Muscle layer of colon (tissue), 2 donors: Measurements from ENCODE around the gene TBC1D7.

ENCODE experiments used
- H3K27ac ChIP-seq: one replicate; pipeline ENCODE4 v1.7.0; 2013; ENCODE audit warnings: low read depth, mild to moderate bottlenecking, low read length, moderate library complexity
- H3K27me3 ChIP-seq, 2 donors: one replicate each; pipeline ENCODE4 v1.7.0; 2013; ENCODE audit warnings: low read length in 2 of 2, mild to moderate bottlenecking in 2 of 2; ENCODE audit not compliant: insufficient read depth in 2 of 2, control insufficient read depth in 1 of 2
- H3K36me3 ChIP-seq: one replicate; pipeline ENCODE4 v1.7.0; 2013; ENCODE audit warnings: mild to moderate bottlenecking, low read length; ENCODE audit not compliant: insufficient read depth
- H3K4me1 ChIP-seq: one replicate; pipeline ENCODE4 v1.7.0; 2013; ENCODE audit warnings: mild to moderate bottlenecking, low read length; ENCODE audit not compliant: insufficient read depth
- H3K4me3 ChIP-seq, 2 donors: one replicate each; pipeline ENCODE4 v1.7.0; 2013; ENCODE audit warnings: low read length in 2 of 2, low read depth in 1 of 2, mild to moderate bottlenecking in 1 of 2, moderate library complexity in 1 of 2
- H3K9ac ChIP-seq: one replicate; pipeline ENCODE4 v1.7.0; 2013; ENCODE audit warnings: low read length
- H3K9me3 ChIP-seq: one replicate; pipeline ENCODE4 v1.7.0; 2013; ENCODE audit warnings: mild to moderate bottlenecking, low read length
- donor health status: abdominal sarcoma.
- donor health status: Adenocarcinoma of cecum.

TBC1D7 gene

DNA sequence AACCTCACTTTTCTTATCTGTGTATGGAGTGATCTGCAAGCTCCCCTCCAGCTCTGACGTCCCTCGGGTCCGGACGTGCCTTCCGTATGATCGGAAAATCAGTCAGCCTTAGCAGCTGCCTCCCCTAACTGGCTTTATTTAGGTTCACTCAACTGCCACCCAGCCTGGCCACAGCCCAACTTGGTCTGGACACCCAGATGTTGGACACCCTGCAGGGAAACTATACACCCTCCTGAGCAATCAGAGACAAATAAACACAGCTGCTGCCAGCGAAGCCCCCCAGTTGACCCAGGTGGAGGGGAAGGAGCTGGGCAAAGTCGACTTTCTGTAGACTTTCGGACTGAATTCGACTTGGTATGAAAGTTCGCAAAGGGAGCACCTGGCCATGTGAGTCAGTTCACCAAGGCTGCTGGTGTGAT, 28.9 kb downstream of the TBC1D7 start:
- no peak overlapping the region for H3K4me3 ChIP-seq
- H3K4me1 ChIP-seq = peaks cover 8% of the 10 kb centered on the region
- no peaks in the 10 kb centered on the region for H3K9me3 ChIP-seq
- H3K9ac ChIP-seq = no peak overlapping the region
- peaks cover 21% of the 10 kb centered on the region for H3K36me3 ChIP-seq
- no peaks in the 10 kb centered on the region for H3K27me3 ChIP-seq
- no peak overlapping the region for H3K27ac ChIP-seq

DNA sequence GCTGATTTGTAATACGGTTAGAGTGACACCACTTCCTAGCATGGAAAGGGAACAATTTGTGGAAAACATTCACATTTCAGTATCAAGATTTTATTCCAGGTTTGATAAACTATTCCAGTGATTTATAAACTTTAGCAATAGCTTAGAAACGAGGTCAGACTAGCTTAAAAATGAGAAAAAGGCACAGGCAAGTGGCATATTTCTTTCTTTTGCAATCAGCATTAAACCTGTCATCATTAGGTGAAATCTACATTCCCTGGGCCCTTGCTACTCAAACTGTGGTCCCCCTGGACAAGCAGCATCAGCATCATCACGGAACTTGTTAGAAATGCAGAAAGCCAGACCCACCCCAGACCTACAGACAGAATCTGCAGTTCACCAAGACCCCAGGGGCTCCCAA, 29.9 kb downstream of the TBC1D7 start:
- Histone ChIP-seq H3K4me1 (no peaks in the 10 kb centered on the region), H3K27me3 (no peaks in the 10 kb centered on the region), H3K4me3 (no peak overlapping the region), H3K9ac (no peak overlapping the region), H3K36me3 (peaks cover 27% of the 10 kb centered on the region), H3K9me3 (no peaks in the 10 kb centered on the region), H3K27ac (no peak overlapping the region)

DNA sequence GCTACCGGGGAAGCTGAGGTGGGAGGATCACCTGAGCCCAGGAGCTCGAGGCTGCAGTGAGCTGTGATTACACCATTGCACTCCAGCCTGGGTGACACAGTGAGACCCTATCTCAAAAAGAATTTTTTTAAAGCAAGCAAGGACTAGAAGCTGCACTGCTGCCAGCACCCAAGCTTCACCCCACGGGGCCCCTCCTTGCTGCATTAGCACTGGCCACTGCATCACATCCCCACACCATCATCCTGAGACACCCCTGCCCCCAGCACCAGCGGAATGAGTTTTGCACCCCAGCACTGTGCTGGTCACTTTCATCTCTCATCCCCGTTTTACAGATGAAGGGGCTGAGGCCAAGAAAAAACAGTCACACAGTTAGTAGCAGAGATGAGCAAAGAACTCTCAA, 30.9 kb downstream of the TBC1D7 start:
- H3K27me3 ChIP-seq = no peaks in the 10 kb centered on the region
- H3K27ac ChIP-seq = no peak overlapping the region
- no peak overlapping the region for H3K9ac ChIP-seq
- no peaks in the 10 kb centered on the region for H3K4me1 ChIP-seq
- H3K36me3 ChIP-seq = peaks cover 33% of the 10 kb centered on the region
- no peak overlapping the region for H3K4me3 ChIP-seq
- H3K9me3 ChIP-seq = no peaks in the 10 kb centered on the region

DNA sequence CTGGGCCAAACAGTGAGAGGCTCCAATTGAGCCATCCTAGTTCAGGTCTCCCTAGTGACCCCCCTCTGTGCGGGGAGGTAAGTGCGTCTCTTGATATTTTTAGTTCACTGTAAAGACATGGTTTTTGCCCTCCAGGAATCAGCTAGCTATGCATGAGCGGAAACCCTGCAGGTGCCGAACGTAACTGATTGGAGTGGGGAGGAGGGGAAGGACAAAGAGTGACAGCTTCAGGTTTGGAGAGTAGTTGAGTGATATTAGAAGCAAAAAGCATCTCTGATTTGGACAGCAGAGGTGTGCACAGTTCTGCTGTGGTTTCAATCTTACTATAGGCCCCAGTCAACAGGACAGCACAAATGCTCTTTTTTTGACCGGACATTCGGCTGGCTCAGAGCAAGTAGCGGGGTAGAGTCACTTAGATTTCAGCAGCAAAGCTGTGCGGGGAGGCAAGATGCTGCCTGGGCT, 31.8 kb downstream of the TBC1D7 start:
- Histone ChIP-seq H3K9ac (no peak overlapping the region), H3K27ac (no peak overlapping the region), H3K4me3 (no peak overlapping the region), H3K27me3 (no peaks in the 10 kb centered on the region), H3K9me3 (no peaks in the 10 kb centered on the region), H3K4me1 (no peaks in the 10 kb centered on the region), H3K36me3 (peaks cover 28% of the 10 kb centered on the region)

DNA sequence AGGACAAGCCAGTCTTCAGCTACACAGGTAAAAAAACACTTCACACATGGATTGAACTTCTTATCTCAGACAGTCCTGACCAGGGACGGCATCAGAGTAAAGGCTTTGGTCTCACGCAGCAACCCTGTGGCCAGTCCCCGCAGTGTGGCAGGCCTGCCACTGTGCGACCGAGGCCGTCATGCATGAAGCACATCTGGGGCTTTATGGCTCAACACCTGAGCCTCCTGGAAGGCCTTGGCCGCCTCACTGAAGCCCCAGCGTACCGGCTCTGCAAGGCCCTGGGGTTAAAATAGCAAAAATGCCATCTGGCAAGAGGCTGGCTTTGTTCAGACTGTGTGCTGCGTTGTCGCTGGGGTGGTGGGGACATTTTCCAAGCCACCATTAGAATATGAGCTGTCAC, 32.8 kb downstream of the TBC1D7 start:
- H3K4me1 ChIP-seq = no peaks in the 10 kb centered on the region
- no peak overlapping the region for H3K9ac ChIP-seq
- H3K27ac ChIP-seq = no peak overlapping the region
- H3K4me3 ChIP-seq = no peak overlapping the region
- no peaks in the 10 kb centered on the region for H3K9me3 ChIP-seq
- peaks cover 22% of the 10 kb centered on the region for H3K36me3 ChIP-seq
- no peaks in the 10 kb centered on the region for H3K27me3 ChIP-seq

DNA sequence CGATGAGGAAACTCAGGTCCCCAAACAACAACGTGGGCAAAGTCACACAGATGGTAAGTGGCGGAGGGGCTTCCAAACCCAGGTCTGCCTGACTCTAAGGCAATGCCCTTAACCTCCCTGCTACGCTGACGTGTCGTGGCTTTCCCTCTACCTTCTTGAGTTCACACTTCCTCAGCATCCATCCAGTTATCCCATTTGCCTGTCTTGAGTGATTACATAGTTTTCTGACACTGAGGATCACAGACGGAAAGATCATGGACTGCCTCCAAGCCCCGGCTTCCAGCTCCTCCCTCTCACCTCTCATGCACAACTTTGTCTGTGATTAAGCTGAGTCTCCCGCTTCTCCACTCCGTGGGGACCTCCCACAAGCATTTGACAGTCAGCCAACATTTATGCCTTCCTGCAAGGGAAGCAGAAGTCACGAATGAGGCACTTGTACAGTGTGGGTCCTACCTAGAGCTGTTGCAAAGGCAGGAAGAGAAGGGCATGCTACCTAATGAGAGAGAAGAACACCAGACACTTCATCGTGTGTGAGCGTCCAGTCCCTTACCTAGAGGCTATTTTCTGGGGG, 33.8 kb downstream of the TBC1D7 start:
- Histone ChIP-seq H3K27me3 (no peaks in the 10 kb centered on the region), H3K4me3 (no peak overlapping the region), H3K4me1 (no peaks in the 10 kb centered on the region), H3K36me3 (peaks cover 22% of the 10 kb centered on the region), H3K9me3 (no peaks in the 10 kb centered on the region), H3K9ac (no peak overlapping the region), H3K27ac (no peak overlapping the region)

DNA sequence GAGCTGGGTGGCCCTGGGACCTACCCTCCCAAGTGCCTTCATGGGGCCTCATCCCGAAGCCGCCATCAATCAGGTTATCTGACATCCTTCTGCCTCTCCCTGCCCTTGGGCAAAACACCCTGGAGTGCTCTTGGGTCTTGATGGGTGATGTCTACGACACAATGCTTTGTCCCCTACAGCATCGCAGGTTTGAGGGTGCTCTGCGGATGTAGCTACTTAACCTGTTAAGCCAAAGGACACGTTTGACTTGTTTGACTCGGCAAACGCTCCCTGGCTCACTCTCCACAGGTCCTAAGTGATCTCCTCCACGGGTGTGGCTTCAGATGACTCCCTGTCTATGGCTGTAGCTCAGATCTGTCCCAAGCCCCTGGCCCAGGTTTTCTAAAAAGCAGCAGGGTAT, 35.6 kb downstream of the TBC1D7 start:
- Histone ChIP-seq H3K27me3 (no peaks in the 10 kb centered on the region), H3K36me3 (peaks cover 26% of the 10 kb centered on the region), H3K4me3 (no peak overlapping the region)

DNA sequence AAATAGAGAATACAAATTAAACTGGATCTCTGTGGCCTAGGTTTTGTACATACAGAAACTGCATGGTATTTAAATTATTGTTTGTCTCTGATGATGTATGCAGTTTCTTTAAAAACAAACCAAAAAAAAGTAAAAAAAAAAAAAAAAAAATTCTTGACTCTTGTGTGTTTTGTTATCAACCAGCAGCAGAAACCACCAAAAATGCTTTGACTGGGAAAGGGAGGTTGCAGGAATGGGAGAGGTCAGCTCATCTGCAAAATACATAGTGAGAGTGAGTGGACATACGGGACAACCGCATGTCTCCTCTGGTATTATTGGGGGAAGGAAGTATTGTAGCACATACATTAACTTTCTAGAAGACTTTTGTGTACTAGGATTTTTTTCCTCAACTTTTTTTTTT, 38.0 kb downstream of the TBC1D7 start:
- Histone ChIP-seq H3K9ac (no peak overlapping the region), H3K9me3 (no peaks in the 10 kb centered on the region), H3K4me1 (no peaks in the 10 kb centered on the region), H3K27ac (no peak overlapping the region), H3K4me3 (no peak overlapping the region), H3K36me3 (peaks cover 25% of the 10 kb centered on the region), H3K27me3 (no peaks in the 10 kb centered on the region)

More for the DNA sequence above, 35.6 kb downstream of the TBC1D7 start:
- H3K27ac ChIP-seq = no peak overlapping the region
- H3K9me3 ChIP-seq = no peaks in the 10 kb centered on the region
- H3K4me1 ChIP-seq = no peaks in the 10 kb centered on the region
- H3K9ac ChIP-seq = no peak overlapping the region

DNA sequence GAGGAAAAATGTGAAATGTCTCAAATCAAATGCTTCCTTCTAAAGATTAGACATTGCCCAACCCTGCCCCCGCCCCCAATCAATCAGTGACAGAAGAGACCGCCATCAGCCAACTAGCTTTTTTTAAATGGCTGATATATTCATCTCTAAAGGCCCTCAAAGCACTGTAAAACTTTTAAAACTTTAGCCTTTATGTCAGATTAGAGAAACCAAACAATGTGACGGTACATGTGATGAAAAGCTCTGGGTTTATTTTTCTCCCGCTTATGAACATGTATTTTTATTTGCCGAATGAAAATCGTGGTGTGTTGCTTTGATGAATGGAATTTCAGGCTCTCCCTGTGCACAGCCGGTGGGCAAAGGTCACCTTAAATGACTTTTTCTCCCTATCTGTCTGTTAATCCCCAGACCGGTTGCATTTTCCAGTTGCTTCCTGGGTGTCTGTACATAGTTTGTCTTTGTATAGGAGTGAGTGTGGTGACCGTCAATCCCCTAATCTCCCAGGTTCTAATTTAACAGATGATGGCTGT, 38.5 kb downstream of the TBC1D7 start:
- Histone ChIP-seq H3K27me3 (no peaks in the 10 kb centered on the region), H3K36me3 (peaks cover 20% of the 10 kb centered on the region), H3K9ac (no peak overlapping the region), H3K27ac (no peak overlapping the region), H3K4me3 (no peak overlapping the region), H3K4me1 (no peaks in the 10 kb centered on the region), H3K9me3 (no peaks in the 10 kb centered on the region)

DNA sequence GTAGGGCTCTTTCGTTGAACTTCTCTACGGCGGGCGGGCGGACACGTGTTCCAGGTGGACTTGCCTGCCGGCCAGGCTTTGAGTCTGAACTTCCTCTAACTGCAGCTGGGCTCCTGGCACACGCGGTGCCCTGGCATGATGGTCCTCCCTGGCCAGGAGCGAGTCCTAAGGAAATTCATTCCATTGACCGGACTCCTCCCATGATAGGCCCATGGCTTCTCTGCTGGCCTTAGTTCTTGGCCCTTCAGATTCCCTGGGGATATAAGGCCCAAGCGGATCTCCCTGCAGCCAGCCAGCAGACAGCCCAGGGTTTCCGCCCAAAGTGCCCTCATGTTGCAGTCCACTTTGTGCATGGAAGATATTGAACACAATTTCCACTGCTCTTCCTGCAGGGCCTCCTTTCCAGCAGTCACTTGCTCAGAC, 39.4 kb downstream of the TBC1D7 start:
- Histone ChIP-seq H3K27ac (no peak overlapping the region), H3K4me3 (no peak overlapping the region), H3K9me3 (no peaks in the 10 kb centered on the region), H3K27me3 (no peaks in the 10 kb centered on the region), H3K36me3 (peaks cover 12% of the 10 kb centered on the region), H3K4me1 (no peaks in the 10 kb centered on the region), H3K9ac (no peak overlapping the region)

DNA sequence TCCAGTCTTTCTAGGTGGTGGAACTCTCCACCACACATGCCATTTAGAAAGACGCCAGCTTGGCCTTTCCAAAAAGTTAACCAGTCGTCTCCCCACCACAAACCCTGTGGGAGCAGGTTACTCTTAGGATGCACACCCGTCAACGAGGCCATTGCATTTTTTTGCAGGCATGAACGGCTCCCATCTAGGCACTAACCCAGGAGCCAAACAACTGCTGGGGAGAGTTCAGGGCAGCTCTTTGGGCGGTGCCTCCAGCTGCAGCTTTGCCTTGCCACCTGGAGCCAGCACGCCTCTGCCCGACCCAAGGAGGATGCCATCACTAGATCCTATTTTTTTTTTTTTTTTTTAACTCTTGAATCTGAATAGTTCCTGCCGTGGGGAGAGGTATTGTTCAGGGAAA, 39.9 kb downstream of the TBC1D7 start:
- H3K36me3 ChIP-seq = peaks cover 10% of the 10 kb centered on the region
- H3K9ac ChIP-seq = no peak overlapping the region

DNA sequence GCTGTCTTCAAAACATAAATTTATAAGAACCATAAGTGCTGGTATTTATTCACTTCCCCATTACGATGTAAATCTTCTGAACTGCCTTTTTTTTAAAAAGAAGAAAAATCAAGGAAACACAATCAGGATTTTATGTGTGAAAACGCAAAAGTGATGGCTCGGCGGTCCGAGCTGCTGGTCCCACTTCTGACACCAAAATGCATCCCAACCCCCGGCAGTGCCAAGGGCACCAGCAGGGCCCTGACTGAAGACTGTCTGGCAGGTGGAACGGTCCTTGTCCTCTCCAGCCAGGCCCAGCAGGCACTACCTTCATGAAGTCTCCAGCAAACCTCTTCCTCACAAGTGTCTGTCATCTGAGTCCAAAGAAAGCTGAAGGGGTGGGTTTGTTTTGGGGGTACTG, 41.2 kb downstream of the TBC1D7 start:
- no peaks in the 10 kb centered on the region for H3K27me3 ChIP-seq
- H3K9me3 ChIP-seq = no peaks in the 10 kb centered on the region
- H3K9ac ChIP-seq = no peak overlapping the region
- no peaks in the 10 kb centered on the region for H3K4me1 ChIP-seq
- H3K27ac ChIP-seq = no peak overlapping the region
- peaks cover 4% of the 10 kb centered on the region for H3K36me3 ChIP-seq
- H3K4me3 ChIP-seq = no peak overlapping the region

More for the DNA sequence above, 39.9 kb downstream of the TBC1D7 start:
- Histone ChIP-seq H3K4me3 (no peak overlapping the region), H3K9me3 (no peaks in the 10 kb centered on the region), H3K27me3 (no peaks in the 10 kb centered on the region), H3K4me1 (no peaks in the 10 kb centered on the region), H3K27ac (no peak overlapping the region)
